ENCODE data around the gene CARD19. TPM values are rescaled to one million over a fixed set of nuclear protein-coding genes. Genes with fewer than 3 reads are reported as not detected.

The CARD19 gene
- total and polyA plus RNA-seq, 4 donors: 31.1 to 70.7 (median 48.5) TPM

GRCh38 chr9:93107151-93107824 lies 11.3 kb downstream of the CARD19 start:
- peaks cover 0 to 23% (median 5%) of the 10 kb centered on the region in 4 donors for H3K36me3 ChIP-seq (ENCODE audit: control insufficient read depth in 4 of 4, insufficient read depth in 4 of 4, low read length in 4 of 4)
- H3K27me3 ChIP-seq (ENCODE audit: control insufficient read depth in 3 of 3, insufficient read depth in 3 of 3, low read length in 2 of 3): no peaks in the 10 kb centered on the region
- WGBS, 2 donors: 85 to 89% methylated on average over 14 of the region's 14 CpGs
- ATAC-seq (ENCODE audit: insufficient read depth, low FRiP score) (no peak), DNase-seq (no peak)
- no peak for TF ChIP-seq CTCF (IDR thresholded peaks at IDR 0.05; ENCODE audit: control extremely low read depth, extremely low read depth)
- H3K9me3 ChIP-seq (ENCODE audit: control insufficient read depth in 4 of 4, insufficient read depth in 3 of 4, low read length in 3 of 4): peaks cover 0 to under 1% (median 0%) of the 10 kb centered on the region in 4 donors
- no peaks in the 10 kb centered on the region for H3K4me1 ChIP-seq (ENCODE audit: control insufficient read depth in 5 of 5, insufficient read depth in 5 of 5, low read length in 5 of 5)
- no peak overlapping the region for H3K4me3 ChIP-seq
- no peak overlapping the region for H3K9ac ChIP-seq (ENCODE audit: insufficient read depth in 1 of 2, low read length in 2 of 2)
- no peak overlapping the region for H3K27ac ChIP-seq (ENCODE audit: low read depth in 1 of 2, low read length in 1 of 2)

DNA sequence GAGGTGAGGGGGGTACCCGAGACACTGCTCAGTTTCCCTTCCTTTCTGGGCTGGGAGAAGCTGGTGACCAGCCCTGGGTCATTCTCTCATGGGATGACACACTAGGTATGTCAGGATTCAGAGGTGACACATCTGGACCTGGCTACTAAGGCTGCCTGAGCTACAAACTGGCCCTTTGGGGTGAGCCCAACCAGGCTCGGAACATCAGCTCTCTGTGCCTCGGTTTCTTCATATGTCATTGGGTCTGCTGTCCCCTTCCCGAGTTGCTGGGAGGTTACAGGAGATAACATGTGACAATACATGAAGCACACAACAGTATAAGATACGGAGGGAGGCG lies 11.8 kb downstream of the CARD19 start:
- no peaks in the 10 kb centered on the region for H3K27me3 ChIP-seq (ENCODE audit: control insufficient read depth in 3 of 3, insufficient read depth in 3 of 3, low read length in 2 of 3)
- H3K9me3 ChIP-seq (ENCODE audit: control insufficient read depth in 4 of 4, insufficient read depth in 3 of 4, low read length in 3 of 4): no peaks in the 10 kb centered on the region
- 89 to 91% methylated on average over 6 of the region's 6 CpGs for WGBS, 2 donors
- H3K9ac ChIP-seq (ENCODE audit: insufficient read depth in 1 of 2, low read length in 2 of 2): no peak overlapping the region
- peaks cover 0 to 26% (median 5%) of the 10 kb centered on the region in 4 donors for H3K36me3 ChIP-seq (ENCODE audit: control insufficient read depth in 4 of 4, insufficient read depth in 4 of 4, low read length in 4 of 4)
- no peak overlapping the region for H3K4me3 ChIP-seq
- DNase-seq (no peak), ATAC-seq (ENCODE audit: insufficient read depth, low FRiP score) (no peak)
- H3K27ac ChIP-seq (ENCODE audit: low read depth in 1 of 2, low read length in 1 of 2): no peak overlapping the region
- H3K4me1 ChIP-seq (ENCODE audit: control insufficient read depth in 5 of 5, insufficient read depth in 5 of 5, low read length in 5 of 5): no peaks in the 10 kb centered on the region
- TF ChIP-seq CTCF (IDR thresholded peaks at IDR 0.05; ENCODE audit: control extremely low read depth, extremely low read depth): no peak

DNA sequence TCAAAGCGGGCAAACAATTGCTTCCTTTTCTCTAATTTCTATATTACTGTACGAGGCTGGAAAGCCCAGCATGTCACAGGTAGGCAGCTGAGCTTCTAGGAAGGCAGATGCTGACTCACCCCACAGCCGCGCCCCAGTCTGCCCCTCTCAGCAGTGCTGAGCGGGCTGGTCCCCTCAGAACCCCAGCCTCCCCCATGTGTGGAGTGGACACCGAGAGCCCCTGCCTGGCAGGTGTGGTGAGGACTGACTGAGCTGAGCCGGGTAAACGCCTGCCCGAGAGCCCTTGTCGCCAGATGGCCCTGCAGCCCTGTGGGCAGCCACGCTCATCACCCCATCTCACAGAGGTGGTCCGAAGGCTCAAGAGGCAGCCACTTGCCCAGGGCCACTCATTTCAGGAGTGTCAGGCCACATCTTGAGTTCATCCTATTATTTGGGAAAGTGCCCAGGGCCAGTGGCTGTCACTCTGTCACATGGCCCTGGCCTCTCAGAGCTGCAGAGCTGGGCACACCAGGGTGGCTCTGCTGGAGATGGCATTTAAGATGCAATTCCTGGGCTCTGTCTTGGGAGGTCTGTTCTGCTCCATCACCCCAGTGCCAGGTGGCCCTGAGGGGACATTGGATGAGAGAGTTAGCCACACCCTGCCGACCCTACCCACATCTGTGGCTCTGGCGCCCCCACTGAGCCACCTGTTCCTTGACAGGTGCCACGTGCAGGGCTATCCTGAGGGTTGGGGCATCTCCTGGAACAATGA lies 12.4 kb downstream of the CARD19 start:
- Histone ChIP-seq H3K36me3 (ENCODE audit: control insufficient read depth in 4 of 4, insufficient read depth in 4 of 4, low read length in 4 of 4) (peaks cover 0 to 32% (median 5%) of the 10 kb centered on the region in 4 donors), H3K27me3 (ENCODE audit: control insufficient read depth in 3 of 3, insufficient read depth in 3 of 3, low read length in 2 of 3) (no peaks in the 10 kb centered on the region), H3K9me3 (ENCODE audit: control insufficient read depth in 4 of 4, insufficient read depth in 3 of 4, low read length in 3 of 4) (no peaks in the 10 kb centered on the region), H3K4me3 (no peak overlapping the region), H3K4me1 (ENCODE audit: control insufficient read depth in 5 of 5, insufficient read depth in 5 of 5, low read length in 5 of 5) (no peaks in the 10 kb centered on the region), H3K27ac (ENCODE audit: low read depth in 1 of 2, low read length in 1 of 2) (no peak overlapping the region), H3K9ac (ENCODE audit: insufficient read depth in 1 of 2, low read length in 2 of 2) (no peak overlapping the region)
- no peak for TF ChIP-seq CTCF (IDR thresholded peaks at IDR 0.05; ENCODE audit: control extremely low read depth, extremely low read depth)
- DNase-seq: peak in 1 of 3 donors; percentile 9
- WGBS, 2 donors: 84 to 88% methylated on average over 15 of the region's 15 CpGs
- ATAC-seq (ENCODE audit: insufficient read depth, low FRiP score): no peak

Data from lung (tissue), 12 donors.